HG03457 (cell line): ENCODE results near the gene DEDD2.

Source experiments
- ATAC-seq: cut with Tn5 transposase; IDR thresholded peaks from one replicate; pipeline ENCODE4 v1.9.1; 2021; ENCODE audit warnings: moderate number of reproducible peaks; ENCODE audit not compliant: unreplicated experiment

The DEDD2 gene

GRCh38 chr19:42174188-42174587 lies 43.3 kb downstream of the DEDD2 start:
- ATAC-seq: no peak

GRCh38 chr19:42173695-42174094 lies 43.8 kb downstream of the DEDD2 start:
- ATAC-seq: no peak

GRCh38 chr19:42172261-42172660 lies 45.2 kb downstream of the DEDD2 start:
- ATAC-seq: no peak

GRCh38 chr19:42170715-42171114 lies 46.8 kb downstream of the DEDD2 start:
- ATAC-seq: no peak

- no peak for ATAC-seq
Measured at GRCh38 chr19:42169486-42170413, 47.7 kb downstream of the DEDD2 start.

- ATAC-seq: no peak
Measured at GRCh38 chr19:42168206-42168605, 49.3 kb downstream of the DEDD2 start.

- no peak for ATAC-seq
Measured at GRCh38 chr19:42166316-42166715, 51.2 kb downstream of the DEDD2 start.

GRCh38 chr19:42165146-42165545 lies 52.3 kb downstream of the DEDD2 start:
- no peak for ATAC-seq

- no peak for ATAC-seq
Measured at GRCh38 chr19:42161616-42162263, 55.7 kb downstream of the DEDD2 start.

GRCh38 chr19:42159942-42160341 lies 57.5 kb downstream of the DEDD2 start:
- ATAC-seq: no peak

- no peak for ATAC-seq
Measured at GRCh38 chr19:42158926-42159325, 58.6 kb downstream of the DEDD2 start.

GRCh38 chr19:42156571-42156970 lies 60.9 kb downstream of the DEDD2 start:
- no peak for ATAC-seq

GRCh38 chr19:42155796-42156195 lies 61.7 kb downstream of the DEDD2 start:
- ATAC-seq: no peak

GRCh38 chr19:42154471-42155323 lies 62.8 kb downstream of the DEDD2 start:
- ATAC-seq: no peak

GRCh38 chr19:42153672-42154433 lies 63.6 kb downstream of the DEDD2 start:
- no peak for ATAC-seq

- ATAC-seq: no peak
Measured at GRCh38 chr19:42152910-42153671, 64.4 kb downstream of the DEDD2 start.

GRCh38 chr19:42151782-42152684 lies 65.4 kb downstream of the DEDD2 start:
- ATAC-seq: no peak

GRCh38 chr19:42150911-42151361 lies 66.5 kb downstream of the DEDD2 start:
- no peak for ATAC-seq

- no peak for ATAC-seq
Measured at GRCh38 chr19:42150364-42150763, 67.1 kb downstream of the DEDD2 start.
